Neural progenitor cell (in vitro differentiated cells): ENCODE results near the gene ZNF107. TPM values are rescaled to one million over a fixed set of nuclear protein-coding genes. Genes with fewer than 3 reads are reported as not detected.

Experiments used
- DNase-seq: peaks from one replicate; pipeline ENCODE4 v3.0.0-alpha.2; 2016; ENCODE audit warnings: low spot score
- H2AFZ ChIP-seq: fragments of 200-600 bp; sonication (generic); replicated peaks from 2 replicates; pipeline ENCODE4 v1.6.1; 2016; ENCODE audit warnings: antibody characterized with exemption
- H3F3A ChIP-seq: fragments of 200-600 bp; sonication (generic); 2 replicates; pipeline ENCODE4 v1.6.1; 2016; ENCODE audit warnings: antibody characterized with exemption, low read depth
- H3K27ac ChIP-seq: fragments of 200-600 bp; sonication (generic); 2 replicates; pipeline ENCODE4 v1.5.1; 2016; ENCODE audit warnings: mild to moderate bottlenecking
- H3K27me3 ChIP-seq: fragments of 200-600 bp; sonication (generic); 2 replicates; pipeline ENCODE4 v1.6.1; 2016; ENCODE audit warnings: mild to moderate bottlenecking, moderate library complexity
- H3K36me3 ChIP-seq: fragments of 200-600 bp; sonication (generic); 2 replicates; pipeline ENCODE4 v1.5.1; 2016
- H3K4me1 ChIP-seq: fragments of 200-600 bp; sonication (generic); 2 replicates; pipeline ENCODE4 v1.6.1; 2016; ENCODE audit warnings: mixed run types
- H3K4me2 ChIP-seq: fragments of 200-600 bp; sonication (generic); 2 replicates; pipeline ENCODE4 v1.6.1; 2016
- H3K4me3 ChIP-seq: fragments of 200-600 bp; sonication (generic); 2 replicates; pipeline ENCODE4 v1.5.1; 2016
- H3K79me2 ChIP-seq: fragments of 200-600 bp; sonication (generic); 2 replicates; pipeline ENCODE4 v1.6.1; 2016; ENCODE audit warnings: low read depth
- H3K9ac ChIP-seq: fragments of 200-600 bp; sonication (generic); 2 replicates; pipeline ENCODE4 v1.6.1; 2016
- H3K9me3 ChIP-seq: fragments of 200-600 bp; sonication (generic); 2 replicates; pipeline ENCODE4 v1.5.1; 2016; ENCODE audit warnings: low read depth
- H4K20me1 ChIP-seq: fragments of 200-600 bp; sonication (generic); 2 replicates; pipeline ENCODE4 v1.6.1; 2016; ENCODE audit warnings: low read depth
- H3K27ac Mint-ChIP-seq: 3 replicates; pipeline ENCODE4 v1.8.0; 2021; ENCODE audit warnings: mixed read lengths
- H3K27me3 Mint-ChIP-seq: 2 replicates; pipeline ENCODE4 v1.8.0; 2022; ENCODE audit warnings: low read depth, mild to moderate bottlenecking, inconsistent platforms, moderate library complexity, mixed read lengths; ENCODE audit not compliant: insufficient read depth
- H3K36me3 Mint-ChIP-seq: 3 replicates; pipeline ENCODE4 v1.8.0; 2021; ENCODE audit warnings: mixed read lengths
- H3K4me1 Mint-ChIP-seq: 3 replicates; pipeline ENCODE4 v1.8.0; 2021; ENCODE audit warnings: mixed read lengths
- H3K4me3 Mint-ChIP-seq: 3 replicates; pipeline ENCODE4 v1.8.0; 2021; ENCODE audit warnings: mild to moderate bottlenecking, moderate library complexity, mixed read lengths
- H3K9me3 Mint-ChIP-seq: 3 replicates; pipeline ENCODE4 v1.8.0; 2020; ENCODE audit warnings: mixed read lengths
- EZH2 ChIP-seq: fragments of 200-600 bp; sonication (generic); IDR thresholded peaks from 2 replicates; pipeline ENCODE4 v1.6.1; 2017; ENCODE audit warnings: antibody characterized with exemption, mild to moderate bottlenecking, moderate library complexity
- EZH2phosphoT487 ChIP-seq: fragments of 200-600 bp; sonication (generic); IDR thresholded peaks from 2 replicates; pipeline ENCODE4 v1.6.1; 2017; ENCODE audit warnings: antibody characterized with exemption
- total RNA-seq: library from RNA; depleted of rRNA; stranded (reverse); fragments of >200 nt; gene quantifications from 2 replicates; pipeline ENCODE4 v1.2.3, GENCODE V29; 2015; ENCODE audit warnings: low replicate concordance
- TF ChIP-seq, protein P1 (sequence below): fragments of 200-600 bp; sonication (generic); IDR thresholded peaks from 2 replicates; pipeline ENCODE4 v1.5.1; 2017; ENCODE audit warnings: antibody characterized with exemption, mild to moderate bottlenecking

Gene ZNF107
- total RNA-seq, 1 donor from 2014 or later, result 18.9 TPM

DNA sequence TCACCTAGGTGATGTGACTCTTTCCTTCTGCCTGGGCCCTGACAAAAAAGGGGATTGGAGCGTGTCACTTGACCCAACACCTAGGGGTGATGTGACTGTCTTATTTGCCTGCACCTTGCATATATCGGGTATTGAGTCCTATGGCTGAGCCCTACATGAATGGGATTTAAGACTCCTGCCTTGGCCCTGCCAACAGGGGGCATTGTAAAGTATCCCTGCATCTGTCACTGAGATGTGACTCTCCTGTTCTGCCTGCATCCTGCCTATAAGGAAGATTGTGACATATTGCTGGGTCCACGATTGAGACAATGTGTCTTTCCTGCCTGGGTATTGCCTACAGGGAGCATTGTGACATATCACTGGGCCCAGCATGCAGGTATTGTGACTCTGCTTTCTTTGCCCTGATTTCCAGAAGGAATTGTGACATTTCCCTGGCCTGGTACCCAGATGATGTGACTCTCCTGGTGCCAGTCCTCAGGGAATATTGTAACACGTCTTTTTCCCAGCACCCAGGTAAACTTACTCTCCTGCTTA is 14.2 kb upstream of the ZNF107 start:
- no peaks in the 10 kb centered on the region for H3K9me3 ChIP-seq
- H3K27me3 ChIP-seq, result no peaks in the 10 kb centered on the region
- no peak overlapping the region for H3K27ac Mint-ChIP-seq
- H4K20me1 ChIP-seq, result no peaks in the 10 kb centered on the region
- no peaks in the 10 kb centered on the region for H3K79me2 ChIP-seq
- H2AFZ ChIP-seq, result no peak overlapping the region
- H3K4me1 Mint-ChIP-seq, result no peaks in the 10 kb centered on the region
- H3K9ac ChIP-seq, result no peak overlapping the region
- H3K27ac ChIP-seq, result no peak overlapping the region
- H3K4me3 Mint-ChIP-seq, result no peak overlapping the region
- DNase-seq, result no peak
- H3K4me3 ChIP-seq, result no peak overlapping the region
- H3K36me3 ChIP-seq, result no peaks in the 10 kb centered on the region
- H3K9me3 Mint-ChIP-seq, result peaks cover 49% of the 10 kb centered on the region
- no peaks in the 10 kb centered on the region for H3K36me3 Mint-ChIP-seq
- no peaks in the 10 kb centered on the region for H3F3A ChIP-seq
- no peaks in the 10 kb centered on the region for H3K4me1 ChIP-seq
- TF ChIP-seq EZH2phosphoT487, result no peak
- TF ChIP-seq, protein P1, sequence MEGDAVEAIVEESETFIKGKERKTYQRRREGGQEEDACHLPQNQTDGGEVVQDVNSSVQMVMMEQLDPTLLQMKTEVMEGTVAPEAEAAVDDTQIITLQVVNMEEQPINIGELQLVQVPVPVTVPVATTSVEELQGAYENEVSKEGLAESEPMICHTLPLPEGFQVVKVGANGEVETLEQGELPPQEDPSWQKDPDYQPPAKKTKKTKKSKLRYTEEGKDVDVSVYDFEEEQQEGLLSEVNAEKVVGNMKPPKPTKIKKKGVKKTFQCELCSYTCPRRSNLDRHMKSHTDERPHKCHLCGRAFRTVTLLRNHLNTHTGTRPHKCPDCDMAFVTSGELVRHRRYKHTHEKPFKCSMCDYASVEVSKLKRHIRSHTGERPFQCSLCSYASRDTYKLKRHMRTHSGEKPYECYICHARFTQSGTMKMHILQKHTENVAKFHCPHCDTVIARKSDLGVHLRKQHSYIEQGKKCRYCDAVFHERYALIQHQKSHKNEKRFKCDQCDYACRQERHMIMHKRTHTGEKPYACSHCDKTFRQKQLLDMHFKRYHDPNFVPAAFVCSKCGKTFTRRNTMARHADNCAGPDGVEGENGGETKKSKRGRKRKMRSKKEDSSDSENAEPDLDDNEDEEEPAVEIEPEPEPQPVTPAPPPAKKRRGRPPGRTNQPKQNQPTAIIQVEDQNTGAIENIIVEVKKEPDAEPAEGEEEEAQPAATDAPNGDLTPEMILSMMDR, result no peak
- TF ChIP-seq EZH2, result no peak
- H3K4me2 ChIP-seq, result no peak overlapping the region
- no peaks in the 10 kb centered on the region for H3K27me3 Mint-ChIP-seq

DNA sequence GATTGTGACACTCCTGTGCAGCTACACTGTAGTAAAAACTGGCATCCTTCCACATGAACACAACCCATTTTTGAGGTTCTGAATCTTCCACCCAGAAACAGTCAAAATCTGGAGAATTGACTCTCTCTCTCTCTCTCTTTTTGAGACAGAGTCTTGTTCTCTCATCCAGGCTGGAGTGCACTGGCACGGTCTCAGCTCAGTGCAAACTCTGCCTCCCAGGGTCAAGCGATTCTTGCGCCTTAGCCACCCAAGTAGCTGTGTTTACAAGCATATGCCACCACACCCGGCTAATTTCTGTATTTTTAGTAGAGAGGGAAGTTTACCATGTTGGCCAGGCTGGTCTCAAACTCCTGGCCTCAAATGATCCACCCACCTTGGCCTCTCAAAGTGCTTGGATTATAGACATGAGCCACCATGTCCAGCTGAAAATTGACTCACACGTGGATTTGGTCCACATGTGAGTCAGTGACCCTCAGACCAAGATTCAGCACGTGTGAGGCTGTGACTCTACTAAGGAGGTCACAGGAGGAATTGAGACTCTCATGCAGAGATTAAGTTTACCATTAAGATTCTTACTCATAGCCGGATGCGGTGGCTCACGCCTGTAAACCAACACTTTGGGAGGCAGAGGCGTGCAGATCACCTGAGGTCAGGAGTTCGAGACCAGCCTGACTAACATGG is 12.1 kb upstream of the ZNF107 start:
- no peaks in the 10 kb centered on the region for H3K9me3 ChIP-seq
- Mint-ChIP-seq H3K4me1 (no peaks in the 10 kb centered on the region), H3K9me3 (peaks cover 59% of the 10 kb centered on the region), H3K27me3 (no peaks in the 10 kb centered on the region), H3K4me3 (no peak overlapping the region), H3K27ac (no peak overlapping the region), H3K36me3 (no peaks in the 10 kb centered on the region)
- H3K79me2 ChIP-seq, result no peaks in the 10 kb centered on the region
- H2AFZ ChIP-seq, result no peak overlapping the region
- no peak overlapping the region for H3K4me2 ChIP-seq
- H3K4me3 ChIP-seq, result no peak overlapping the region
- H3K27ac ChIP-seq, result no peak overlapping the region
- H3F3A ChIP-seq, result no peaks in the 10 kb centered on the region
- H3K27me3 ChIP-seq, result no peaks in the 10 kb centered on the region
- DNase-seq, result no peak
- no peaks in the 10 kb centered on the region for H3K4me1 ChIP-seq
- no peak overlapping the region for H3K9ac ChIP-seq
- no peak for TF ChIP-seq EZH2phosphoT487
- no peak for TF ChIP-seq EZH2
- TF ChIP-seq, protein P1, result no peak
- H4K20me1 ChIP-seq, result no peaks in the 10 kb centered on the region
- no peaks in the 10 kb centered on the region for H3K36me3 ChIP-seq

DNA sequence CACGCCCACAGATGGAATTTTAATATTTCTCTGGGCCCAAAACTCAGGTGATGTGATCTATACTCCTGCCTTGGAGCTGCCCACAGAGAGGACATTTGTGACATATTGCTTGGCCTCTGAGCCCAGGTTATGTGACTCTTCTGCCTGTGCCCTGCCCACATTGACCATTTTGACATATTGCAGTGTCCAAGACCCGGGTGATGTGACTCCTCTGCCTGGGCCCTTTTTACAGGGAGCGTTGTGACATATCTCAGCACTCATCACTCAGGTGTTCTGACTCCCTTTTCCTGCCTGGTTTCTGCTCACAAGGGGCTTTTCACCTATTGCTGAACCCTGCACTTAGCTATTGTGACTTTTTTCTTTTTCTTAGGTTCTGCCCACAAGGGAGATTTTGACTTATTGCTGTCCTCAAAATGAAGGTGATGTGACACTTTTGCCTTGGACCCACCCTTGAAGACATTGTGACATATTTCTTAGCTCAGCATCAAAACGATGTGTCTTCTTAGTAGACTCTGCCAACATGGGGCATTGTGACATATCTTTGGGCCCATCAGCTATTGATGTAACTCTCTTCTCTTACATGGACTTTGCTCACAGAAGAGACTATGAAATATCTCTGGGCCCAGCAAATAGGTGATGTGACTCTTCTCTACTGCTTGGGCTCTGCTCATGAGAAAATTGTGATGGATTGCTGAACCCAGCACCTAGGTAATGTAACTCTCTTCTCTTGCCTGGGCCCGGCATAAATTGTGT is 11.0 kb upstream of the ZNF107 start:
- Mint-ChIP-seq H3K36me3 (no peaks in the 10 kb centered on the region), H3K9me3 (peaks cover 57% of the 10 kb centered on the region), H3K4me3 (no peak overlapping the region), H3K27ac (no peak overlapping the region), H3K27me3 (no peaks in the 10 kb centered on the region), H3K4me1 (no peaks in the 10 kb centered on the region)
- no peak overlapping the region for H3K4me2 ChIP-seq
- no peaks in the 10 kb centered on the region for H3K79me2 ChIP-seq
- no peaks in the 10 kb centered on the region for H4K20me1 ChIP-seq
- TF ChIP-seq, protein P1, result no peak
- TF ChIP-seq EZH2phosphoT487 (no peak), EZH2 (no peak)
- no peaks in the 10 kb centered on the region for H3K9me3 ChIP-seq
- no peak overlapping the region for H2AFZ ChIP-seq
- no peaks in the 10 kb centered on the region for H3K4me1 ChIP-seq
- H3K4me3 ChIP-seq, result no peak overlapping the region
- no peak overlapping the region for H3K9ac ChIP-seq
- no peaks in the 10 kb centered on the region for H3K27me3 ChIP-seq
- no peaks in the 10 kb centered on the region for H3F3A ChIP-seq
- no peaks in the 10 kb centered on the region for H3K36me3 ChIP-seq
- no peak overlapping the region for H3K27ac ChIP-seq
- no peak for DNase-seq
